Cardiac fibroblast (primary cell): Measurements from ENCODE around the gene AMH.

Source experiments
- DNase-seq, 2 donors: peaks; one replicate each; pipeline versions ENCODE4 v3.0.0 to v3.0.0-alpha.2; 2010; ENCODE audit warnings: low read depth in 2 of 2
- H3K4me3 ChIP-seq, 2 donors: replicated peaks in 1 of 2; 1 replicate in 1 of 2; 2 replicates in 1 of 2; pipeline ENCODE4 v1.5.1; 2011; ENCODE audit warnings: low read depth in 2 of 2, low read length in 2 of 2, mild to moderate bottlenecking in 2 of 2, moderate library complexity in 1 of 2
- TF ChIP-seq, protein P1 (sequence below): IDR thresholded peaks from one replicate; pipeline ENCODE4 v1.5.1; 2011; ENCODE audit warnings: low read depth, mild to moderate bottlenecking, low read length, inconsistent platforms

AMH gene

GRCh38 chr19:2239771-2240770 lies 9.1 kb upstream of the AMH start:
- TF ChIP-seq, protein P1, sequence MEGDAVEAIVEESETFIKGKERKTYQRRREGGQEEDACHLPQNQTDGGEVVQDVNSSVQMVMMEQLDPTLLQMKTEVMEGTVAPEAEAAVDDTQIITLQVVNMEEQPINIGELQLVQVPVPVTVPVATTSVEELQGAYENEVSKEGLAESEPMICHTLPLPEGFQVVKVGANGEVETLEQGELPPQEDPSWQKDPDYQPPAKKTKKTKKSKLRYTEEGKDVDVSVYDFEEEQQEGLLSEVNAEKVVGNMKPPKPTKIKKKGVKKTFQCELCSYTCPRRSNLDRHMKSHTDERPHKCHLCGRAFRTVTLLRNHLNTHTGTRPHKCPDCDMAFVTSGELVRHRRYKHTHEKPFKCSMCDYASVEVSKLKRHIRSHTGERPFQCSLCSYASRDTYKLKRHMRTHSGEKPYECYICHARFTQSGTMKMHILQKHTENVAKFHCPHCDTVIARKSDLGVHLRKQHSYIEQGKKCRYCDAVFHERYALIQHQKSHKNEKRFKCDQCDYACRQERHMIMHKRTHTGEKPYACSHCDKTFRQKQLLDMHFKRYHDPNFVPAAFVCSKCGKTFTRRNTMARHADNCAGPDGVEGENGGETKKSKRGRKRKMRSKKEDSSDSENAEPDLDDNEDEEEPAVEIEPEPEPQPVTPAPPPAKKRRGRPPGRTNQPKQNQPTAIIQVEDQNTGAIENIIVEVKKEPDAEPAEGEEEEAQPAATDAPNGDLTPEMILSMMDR: no peak
- DNase-seq: peak; percentile 56 to 61
- peak overlapping the region; percentile 48 to 59 for H3K4me3 ChIP-seq

DNA sequence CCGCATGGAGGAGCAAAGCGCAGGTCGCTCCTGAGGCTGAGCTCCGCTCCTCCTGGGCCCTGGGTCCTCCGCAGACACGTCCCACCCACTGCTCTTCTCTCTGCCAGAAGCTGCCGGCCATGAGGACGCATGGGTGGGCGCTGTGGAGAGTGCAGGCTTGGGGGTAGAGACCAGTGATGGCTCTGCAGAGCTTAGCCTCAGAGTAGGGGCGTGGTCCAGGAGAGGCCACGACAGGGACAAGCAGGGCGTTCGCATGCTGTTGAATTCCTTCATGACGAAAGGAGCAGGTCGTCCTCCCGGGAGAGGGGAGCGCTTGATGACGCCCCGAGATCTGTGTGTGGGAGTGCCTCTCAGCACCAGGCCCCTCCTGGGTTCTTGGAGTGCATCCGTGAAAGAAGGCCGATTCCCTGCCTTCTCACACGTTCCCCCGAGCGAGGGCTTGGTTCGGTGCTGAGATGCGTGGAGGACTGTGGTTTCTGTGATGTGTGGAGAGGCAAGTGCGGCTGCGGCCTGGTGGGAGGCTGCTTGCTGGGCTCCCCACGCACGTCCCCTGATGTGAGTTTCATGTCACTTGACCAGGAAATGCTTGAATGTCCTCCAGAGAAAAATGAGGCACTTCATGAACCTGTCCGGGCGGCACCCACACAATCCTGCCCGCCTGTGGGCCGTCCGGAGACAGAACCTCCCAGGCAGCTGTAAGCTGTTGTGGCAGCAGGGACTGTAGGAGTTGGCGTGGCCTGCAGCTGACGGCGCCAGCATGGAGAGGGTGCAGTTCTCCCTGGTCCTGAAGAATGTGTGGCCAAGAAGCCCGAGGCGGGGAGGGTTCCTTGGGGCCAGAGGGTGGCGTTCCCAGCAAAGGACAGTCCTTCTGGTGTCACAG lies 8.0 kb upstream of the AMH start:
- H3K4me3 ChIP-seq: no peak overlapping the region
- DNase-seq: no peak
- TF ChIP-seq, protein P1: no peak

DNA sequence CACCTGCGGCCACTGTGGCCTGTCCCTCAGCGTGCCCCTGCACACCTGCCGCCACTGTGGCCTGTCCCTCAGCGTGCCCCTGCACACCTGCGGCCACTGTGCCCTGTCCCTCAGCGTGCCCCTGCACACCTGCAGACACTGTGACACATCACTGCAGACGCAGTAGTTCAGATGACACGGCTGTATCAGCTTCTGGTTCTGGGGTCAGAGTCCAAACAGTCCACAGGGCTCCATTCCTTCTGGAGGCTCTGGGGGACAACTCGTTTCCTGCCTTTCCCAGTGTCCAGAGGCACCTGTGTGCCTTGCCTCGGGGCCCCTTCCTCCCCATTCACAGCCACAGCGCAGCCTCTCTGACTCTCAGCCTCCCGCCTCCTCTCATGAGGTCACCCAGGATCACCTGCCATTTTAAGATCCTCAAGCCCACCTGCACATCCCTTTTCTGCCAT lies 7.0 kb upstream of the AMH start:
- TF ChIP-seq, protein P1: no peak
- DNase-seq: no peak
- H3K4me3 ChIP-seq: no peak overlapping the region

GRCh38 chr19:2242816-2243215 lies 6.3 kb upstream of the AMH start:
- no peak overlapping the region for H3K4me3 ChIP-seq
- TF ChIP-seq, protein P1: no peak
- DNase-seq: no peak

DNA sequence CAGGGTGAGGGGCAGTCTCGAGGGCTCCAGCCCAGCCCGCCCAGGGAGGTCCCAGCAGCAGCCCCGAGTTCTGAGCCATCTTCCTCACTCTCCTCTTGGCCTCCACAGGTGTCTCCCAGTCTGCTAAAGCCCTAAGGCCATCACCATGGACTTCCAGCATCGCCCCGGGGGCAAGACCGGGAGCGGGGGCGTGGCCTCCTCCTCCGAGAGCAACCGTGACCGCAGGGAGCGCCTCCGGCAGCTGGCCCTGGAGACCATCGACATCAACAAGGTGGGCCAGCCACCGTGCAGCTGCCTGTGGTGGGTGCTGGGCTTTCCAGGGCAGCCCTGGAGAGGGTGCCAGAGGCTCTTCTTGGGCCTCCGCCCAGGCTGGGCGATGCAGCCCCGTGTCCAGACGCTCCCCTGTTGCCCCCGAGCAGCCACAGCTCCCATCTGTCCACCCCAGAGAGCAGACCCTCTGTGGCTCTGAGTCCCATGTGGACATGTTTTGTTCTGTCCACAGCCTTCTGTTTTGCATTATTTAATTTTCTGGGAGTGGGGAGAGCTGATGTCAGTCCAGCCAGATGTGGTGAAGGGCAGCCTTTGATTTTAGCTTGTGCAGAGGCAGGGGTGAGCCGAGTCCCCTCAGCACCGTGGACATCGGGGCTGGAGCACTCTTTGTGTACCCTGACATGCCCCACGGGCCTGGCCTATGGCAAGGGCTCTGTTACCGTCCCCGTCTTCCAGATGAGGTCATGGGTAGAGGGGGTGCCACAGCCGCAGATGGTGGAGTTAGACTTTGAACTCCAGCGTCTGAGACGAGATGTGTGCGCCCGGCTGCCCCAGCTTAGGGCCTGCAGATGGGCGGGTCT lies 5.6 kb upstream of the AMH start:
- no peak overlapping the region for H3K4me3 ChIP-seq
- no peak for DNase-seq
- TF ChIP-seq, protein P1: no peak

DNA sequence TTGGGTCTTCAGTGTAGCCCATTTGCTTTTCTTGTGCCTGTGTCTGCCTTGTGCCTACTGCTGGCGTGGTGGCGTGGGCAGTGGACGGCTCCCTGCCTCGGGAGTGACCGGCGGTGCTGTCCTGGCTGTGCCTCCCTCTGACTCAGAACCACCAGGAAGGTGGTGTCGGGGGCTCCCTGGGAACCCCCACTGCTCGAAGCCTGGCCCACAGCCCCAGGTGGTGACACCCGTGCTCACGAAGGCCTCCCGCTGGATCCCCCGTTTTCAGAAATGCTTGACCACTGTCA lies 5.1 kb upstream of the AMH start:
- TF ChIP-seq, protein P1: no peak
- no peak for DNase-seq
- H3K4me3 ChIP-seq: no peak overlapping the region
